Brain microvascular endothelial cell (primary cell): ENCODE results near the gene INTU.

Experiments
- DNase-seq: peaks from one replicate; pipeline ENCODE4 v3.0.0-alpha.2; 2020
- H3K27ac ChIP-seq: fragments of 250-450 bp; sonication (Bioruptor Pico); 2 replicates; pipeline ENCODE4 v1.5.1; 2020; ENCODE audit warnings: mild to moderate bottlenecking, moderate library complexity
- H3K27me3 ChIP-seq: fragments of 250-450 bp; sonication (Bioruptor Pico); replicated peaks from 2 replicates; pipeline ENCODE4 v1.5.1; 2020; ENCODE audit warnings: mild to moderate bottlenecking
- H3K36me3 ChIP-seq: fragments of 250-450 bp; sonication (Bioruptor Pico); replicated peaks from 2 replicates; pipeline ENCODE4 v1.5.1; 2020; ENCODE audit warnings: mild to moderate bottlenecking
- H3K4me3 ChIP-seq: 2 replicates; pipeline ENCODE4 v1.5.1; 2011; ENCODE audit warnings: low read depth, mild to moderate bottlenecking, control low read depth, low read length, moderate library complexity
- CTCF ChIP-seq: IDR thresholded peaks from 2 replicates; pipeline ENCODE4 v1.5.1; 2011; ENCODE audit warnings: low read depth, mild to moderate bottlenecking, moderate library complexity, low read length, control low read depth, inconsistent platforms; ENCODE audit errors: missing control alignments
- in situ Hi-C: cut with HindIII; loops from 2 replicates; pipeline ENCODE4 v1.10.0; 2017; ENCODE audit warnings: low sequenced_read_pairs, low pct_ligation_motif_present

Gene INTU

DNA sequence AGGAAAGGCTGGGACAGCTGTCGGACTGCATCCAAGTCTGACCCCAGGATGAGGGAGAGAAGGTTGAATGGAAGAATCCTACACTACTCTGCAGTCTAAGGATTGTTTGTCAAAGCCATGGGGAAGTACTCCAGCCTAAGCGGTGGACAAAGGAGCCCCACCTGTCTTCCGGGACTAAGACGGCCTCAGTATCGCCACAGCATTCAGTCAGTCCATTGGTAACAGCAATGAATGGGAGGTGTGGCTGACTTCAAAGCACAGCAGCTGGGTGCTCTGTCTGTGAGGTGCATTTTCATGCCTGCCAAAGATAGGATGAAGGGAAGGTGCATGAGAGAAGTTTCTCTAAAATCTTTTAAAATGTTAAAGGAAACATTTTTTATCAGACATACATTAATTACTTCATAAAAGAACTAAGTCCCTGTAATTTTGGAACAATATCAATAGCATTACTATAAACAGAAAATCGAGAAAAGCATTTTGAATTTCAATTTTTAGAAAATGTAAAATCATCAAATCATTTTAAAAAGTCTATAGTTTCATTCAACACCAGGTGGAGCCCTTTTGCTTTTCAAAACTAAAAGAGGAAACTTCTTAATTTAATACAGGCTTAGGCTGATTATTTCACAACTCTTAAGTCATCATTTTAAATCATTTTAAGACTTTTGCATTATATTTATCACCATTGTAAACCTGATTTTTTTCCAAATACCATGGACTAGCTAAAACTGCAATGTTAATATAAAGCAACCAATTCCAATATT is 27.6 kb upstream of the INTU start:
- in situ Hi-C loops, result loop anchor here (25.0 kb wide), 1 partner anchor 132 kb away; the partner anchor contains the start of gene SLC25A31
- no peak for TF ChIP-seq CTCF
- no peak overlapping the region for H3K27ac ChIP-seq
- H3K4me3 ChIP-seq, result no peak overlapping the region
- no peaks in the 10 kb centered on the region for H3K27me3 ChIP-seq
- DNase-seq, result no peak
- no peaks in the 10 kb centered on the region for H3K36me3 ChIP-seq

DNA sequence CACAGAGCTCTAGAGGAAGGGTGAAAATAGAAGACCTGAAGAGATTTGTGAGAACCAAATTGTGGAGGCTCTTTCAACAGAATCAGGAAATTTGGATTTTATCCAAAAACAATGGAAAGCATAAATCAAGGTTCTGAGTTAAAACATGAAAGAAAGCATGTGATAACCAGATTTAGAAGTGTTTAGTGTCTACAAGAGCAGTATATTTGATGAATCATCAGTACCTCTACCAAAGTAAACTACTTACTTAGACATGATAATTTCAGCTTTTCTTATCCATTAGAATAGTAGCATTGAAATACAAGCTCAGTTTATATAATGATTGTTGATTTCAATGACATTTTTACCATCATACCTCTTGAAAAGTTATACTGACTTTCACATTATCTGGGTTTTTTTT is 25.9 kb upstream of the INTU start:
- in situ Hi-C loops, result loop anchor here (25.0 kb wide), 1 partner anchor 130 kb away; the partner anchor contains the start of gene SLC25A31
- no peak for DNase-seq
- Histone ChIP-seq H3K36me3 (no peaks in the 10 kb centered on the region), H3K27ac (no peak overlapping the region), H3K4me3 (no peak overlapping the region), H3K27me3 (no peaks in the 10 kb centered on the region)
- TF ChIP-seq CTCF, result no peak

GRCh38 chr4:127609484-127609883 is 23.3 kb upstream of the INTU start:
- no peaks in the 10 kb centered on the region for H3K27me3 ChIP-seq
- no peak for DNase-seq
- TF ChIP-seq CTCF, result no peak
- in situ Hi-C loops, result loop anchor here (25.0 kb wide), 1 partner anchor 128 kb away; the partner anchor contains the start of gene SLC25A31
- no peak overlapping the region for H3K4me3 ChIP-seq
- no peak overlapping the region for H3K27ac ChIP-seq
- no peaks in the 10 kb centered on the region for H3K36me3 ChIP-seq

DNA sequence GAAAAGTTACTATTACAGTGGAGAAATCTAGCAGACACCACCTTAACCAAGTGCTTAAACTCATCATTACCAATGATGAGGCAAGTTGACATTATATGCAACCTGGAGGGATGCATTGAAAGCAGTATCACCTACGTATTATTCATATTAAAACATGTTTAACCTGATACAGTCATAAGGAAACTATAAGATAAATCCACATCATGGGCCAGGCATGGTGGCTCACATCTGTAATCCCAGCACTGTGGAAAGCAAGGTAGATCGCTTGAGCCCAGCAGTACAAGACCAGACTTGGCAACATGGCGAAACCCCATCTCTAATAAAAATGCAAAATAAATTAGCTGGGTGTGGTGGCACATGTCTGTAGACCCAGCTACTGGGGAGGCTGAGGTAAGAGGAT is 22.3 kb upstream of the INTU start:
- no peaks in the 10 kb centered on the region for H3K36me3 ChIP-seq
- no peak for DNase-seq
- no peaks in the 10 kb centered on the region for H3K27me3 ChIP-seq
- no peak overlapping the region for H3K27ac ChIP-seq
- no peak for TF ChIP-seq CTCF
- H3K4me3 ChIP-seq, result no peak overlapping the region
- in situ Hi-C loops, result loop anchor here (25.0 kb wide), 1 partner anchor 127 kb away; the partner anchor contains the start of gene SLC25A31

DNA sequence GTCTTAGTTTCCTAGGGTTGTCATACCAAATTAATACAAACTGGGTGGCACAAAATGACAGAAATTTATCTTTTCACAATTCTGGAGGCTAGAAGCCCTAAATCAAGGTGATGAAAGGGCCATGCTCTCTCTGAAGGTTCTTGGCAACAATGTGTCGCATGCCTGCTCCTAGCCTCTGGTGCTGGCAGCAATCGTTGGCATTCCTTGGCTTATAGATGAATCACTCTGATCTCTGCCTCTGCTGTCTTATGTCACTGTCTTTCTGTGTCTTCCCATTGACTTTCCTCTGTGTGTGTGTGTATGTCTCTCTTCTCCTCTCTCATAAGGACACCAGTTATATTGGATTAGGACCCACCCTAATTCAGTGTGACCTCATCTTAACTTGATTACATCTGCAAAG is 15.9 kb upstream of the INTU start:
- Histone ChIP-seq H3K4me3 (no peak overlapping the region), H3K36me3 (no peaks in the 10 kb centered on the region), H3K27ac (no peak overlapping the region), H3K27me3 (no peaks in the 10 kb centered on the region)
- TF ChIP-seq CTCF, result no peak
- in situ Hi-C loops, result loop anchor here (25.0 kb wide), 1 partner anchor 120 kb away; the partner anchor contains the start of gene SLC25A31
- DNase-seq, result no peak
